ENCODE measurements around the gene DTNB. TPM values are rescaled to one million over a fixed set of nuclear protein-coding genes. Genes with fewer than 3 reads are reported as not detected.

DTNB gene
- total RNA-seq, 2 experiments from 2014 or later: 27.3 to 29.1 TPM

DNA sequence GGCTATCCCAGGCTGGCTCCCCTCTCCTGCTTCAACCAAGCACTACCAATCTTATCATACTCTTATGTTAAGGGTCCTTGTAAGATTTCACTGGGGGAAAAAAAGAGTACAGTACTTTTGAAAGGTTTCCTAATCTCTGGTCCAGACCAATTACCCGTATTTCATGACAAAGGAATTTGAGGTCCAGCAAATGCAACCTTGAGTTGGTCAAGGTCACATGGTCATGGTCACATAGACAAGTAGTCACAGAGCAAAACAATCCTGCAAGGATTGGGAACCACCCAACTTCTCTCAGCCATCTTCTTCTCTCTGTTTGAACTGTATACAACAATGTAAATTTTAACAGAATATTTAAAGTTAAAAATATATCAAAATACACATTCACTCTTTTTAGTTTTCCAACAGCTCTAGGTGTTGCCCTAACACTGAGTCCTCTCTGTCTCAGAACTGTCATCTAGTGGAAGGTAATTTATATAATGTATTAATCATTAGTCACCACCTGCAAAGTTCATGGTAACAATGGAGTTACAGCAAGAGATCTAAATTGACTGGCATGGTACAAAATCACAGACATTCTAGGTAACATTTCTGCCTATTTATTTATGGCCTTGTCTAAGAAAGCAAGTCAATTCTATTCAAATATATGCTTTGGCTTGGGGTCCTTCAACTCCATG, 21.5 kb downstream of the DTNB start:
- no peak for ATAC-seq
- POLR2A ChIA-PET: no interaction called here
- intact Hi-C loops (cut with micrococcal nuclease): no loop called here

DNA sequence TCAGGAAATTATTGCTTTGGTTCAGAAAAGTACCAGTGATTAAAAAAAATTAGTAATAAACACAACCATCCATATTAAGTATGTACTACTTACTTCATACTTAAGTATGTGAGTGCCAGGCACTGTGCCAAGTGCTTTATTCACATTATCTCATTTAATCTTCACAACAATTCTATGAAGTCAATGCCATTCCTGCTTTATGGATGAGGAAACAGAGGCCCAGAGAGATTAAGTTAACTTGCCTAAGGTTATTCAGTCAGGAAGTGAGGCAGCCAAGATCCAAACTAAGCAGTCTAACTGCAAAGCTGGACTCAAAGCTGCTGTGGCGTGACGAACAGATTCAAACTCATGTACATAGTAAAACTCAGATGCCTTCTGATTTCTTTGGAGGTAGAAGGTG, 22.3 kb downstream of the DTNB start:
- ATAC-seq: no peak
- no peaks in the 10 kb centered on the region for H3K4me1 Mint-ChIP-seq (ENCODE audit: low read depth)
- H3K9me3 Mint-ChIP-seq: no peaks in the 10 kb centered on the region
- ChIA-PET CTCF (interaction anchor here (1.0 kb wide), 1 partner anchor 44 kb away, joined by 3 read pairs; no protein-coding TSS in a partner anchor), POLR2A (no interaction called here)
- H3K27me3 Mint-ChIP-seq: no peaks in the 10 kb centered on the region
- no peak for TF ChIP-seq CTCF (IDR thresholded peaks at IDR 0.05)
- H3K36me3 Mint-ChIP-seq (ENCODE audit: low read depth): peaks cover 9% of the 10 kb centered on the region
- no peak for DNase-seq
- H3K4me3 Mint-ChIP-seq: no peak overlapping the region
- no peak overlapping the region for H3K27ac Mint-ChIP-seq
- intact Hi-C loops (cut with micrococcal nuclease): no loop called here

More for the DNA sequence above, 21.5 kb downstream of the DTNB start:
- no peak for DNase-seq
- CTCF ChIA-PET: interaction anchor here (1.0 to 1.9 kb wide), 2 partner anchors 13 to 45 kb away, joined by 3 to 10 read pairs; no protein-coding TSS in a partner anchor
- Mint-ChIP-seq H3K36me3 (ENCODE audit: low read depth) (peaks cover 6% of the 10 kb centered on the region), H3K4me1 (ENCODE audit: low read depth) (peaks cover 4% of the 10 kb centered on the region), H3K4me3 (no peak overlapping the region), H3K9me3 (no peaks in the 10 kb centered on the region), H3K27me3 (no peaks in the 10 kb centered on the region), H3K27ac (no peak overlapping the region)
- no peak for TF ChIP-seq CTCF (IDR thresholded peaks at IDR 0.05)

DNA sequence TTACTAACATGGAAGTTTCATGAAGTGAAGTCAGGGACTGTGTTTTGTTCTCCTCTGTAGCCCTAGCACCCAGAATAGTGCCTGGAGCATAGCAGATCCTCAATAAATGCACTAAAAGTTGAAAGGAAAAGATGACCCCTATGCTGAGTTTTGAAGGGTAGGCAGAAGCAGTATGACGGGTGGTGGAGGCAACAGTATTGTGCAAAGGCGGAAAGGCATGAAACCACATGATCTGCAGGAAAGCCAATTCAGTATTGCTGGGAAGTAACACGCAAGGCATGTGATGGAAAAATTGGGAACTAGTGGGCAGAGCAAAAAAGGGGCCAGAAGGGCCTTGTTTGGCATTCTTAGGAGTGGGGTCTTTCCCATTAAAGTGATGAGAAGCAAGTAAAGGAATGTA, 23.1 kb downstream of the DTNB start:
- Mint-ChIP-seq H3K4me1 (ENCODE audit: low read depth) (no peaks in the 10 kb centered on the region), H3K27me3 (no peaks in the 10 kb centered on the region), H3K9me3 (no peaks in the 10 kb centered on the region), H3K27ac (no peak overlapping the region), H3K36me3 (ENCODE audit: low read depth) (peaks cover 9% of the 10 kb centered on the region), H3K4me3 (no peak overlapping the region)
- ATAC-seq (no peak), DNase-seq (no peak)
- POLR2A ChIA-PET: no interaction called here
- CTCF ChIA-PET: no interaction called here
- TF ChIP-seq CTCF (IDR thresholded peaks at IDR 0.05): no peak
- intact Hi-C loops (cut with micrococcal nuclease): no loop called here

GRCh38 chr2:25649786-25650185, 23.6 kb downstream of the DTNB start:
- ChIA-PET POLR2A (no interaction called here), CTCF (no interaction called here)
- Mint-ChIP-seq H3K27ac (no peak overlapping the region), H3K27me3 (no peaks in the 10 kb centered on the region), H3K36me3 (ENCODE audit: low read depth) (peaks cover 9% of the 10 kb centered on the region), H3K4me3 (no peak overlapping the region), H3K4me1 (ENCODE audit: low read depth) (no peaks in the 10 kb centered on the region), H3K9me3 (no peaks in the 10 kb centered on the region)
- intact Hi-C loops (cut with micrococcal nuclease): no loop called here
- DNase-seq (no peak), ATAC-seq (no peak)
- TF ChIP-seq CTCF (IDR thresholded peaks at IDR 0.05): no peak

- Mint-ChIP-seq H3K9me3 (peaks cover 3% of the 10 kb centered on the region), H3K36me3 (ENCODE audit: low read depth) (peaks cover 19% of the 10 kb centered on the region), H3K4me3 (no peak overlapping the region), H3K4me1 (ENCODE audit: low read depth) (no peaks in the 10 kb centered on the region), H3K27me3 (no peaks in the 10 kb centered on the region), H3K27ac (no peak overlapping the region)
- ChIA-PET CTCF (no interaction called here), POLR2A (no interaction called here)
- intact Hi-C loops (cut with micrococcal nuclease): no loop called here
- ATAC-seq: no peak
- no peak for TF ChIP-seq CTCF (IDR thresholded peaks at IDR 0.05)
- DNase-seq: no peak
These were observed 31.1 kb downstream of the DTNB start for GRCh38 chr2:25642298-25642697.
